ENCODE data around the gene SNX25. TPM values are rescaled to one million over a fixed set of nuclear protein-coding genes. Genes with fewer than 3 reads are reported as not detected.

Gene SNX25
- total and polyA plus RNA-seq, 12 donors = 4.4 to 12.6 (median 9.2) TPM

DNA sequence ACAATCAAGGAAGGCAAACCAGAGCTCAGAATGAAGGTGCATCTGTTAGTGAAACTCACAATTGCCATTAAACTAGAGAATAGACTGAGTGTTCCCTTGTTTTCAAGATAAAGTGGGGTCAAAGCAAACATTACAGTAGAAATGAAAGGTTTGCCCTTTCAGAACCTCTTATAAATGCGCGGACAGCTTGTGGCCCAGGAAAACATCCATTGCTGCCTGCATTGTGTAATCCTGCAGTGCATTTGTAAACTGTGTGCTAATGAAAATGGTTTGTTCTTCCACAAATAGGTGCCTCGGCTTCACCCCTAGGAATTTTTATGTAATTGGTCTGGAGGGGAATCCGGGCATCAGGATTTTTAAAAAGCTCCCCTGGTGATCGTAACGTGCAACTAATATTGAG is 62.8 kb downstream of the SNX25 start:
- Histone ChIP-seq H3K36me3 (peaks cover 0 to 23% (median 2%) of the 10 kb centered on the region in 9 donors), H3K27ac (no peak overlapping the region), H3K4me1 (peaks cover 0 to 10% (median 0%) of the 10 kb centered on the region in 9 donors), H3K9me3 (no peaks in the 10 kb centered on the region), H3K27me3 (no peaks in the 10 kb centered on the region), H3K4me3 (no peak overlapping the region)
- no peak for DNase-seq
- TF ChIP-seq, protein P1, sequence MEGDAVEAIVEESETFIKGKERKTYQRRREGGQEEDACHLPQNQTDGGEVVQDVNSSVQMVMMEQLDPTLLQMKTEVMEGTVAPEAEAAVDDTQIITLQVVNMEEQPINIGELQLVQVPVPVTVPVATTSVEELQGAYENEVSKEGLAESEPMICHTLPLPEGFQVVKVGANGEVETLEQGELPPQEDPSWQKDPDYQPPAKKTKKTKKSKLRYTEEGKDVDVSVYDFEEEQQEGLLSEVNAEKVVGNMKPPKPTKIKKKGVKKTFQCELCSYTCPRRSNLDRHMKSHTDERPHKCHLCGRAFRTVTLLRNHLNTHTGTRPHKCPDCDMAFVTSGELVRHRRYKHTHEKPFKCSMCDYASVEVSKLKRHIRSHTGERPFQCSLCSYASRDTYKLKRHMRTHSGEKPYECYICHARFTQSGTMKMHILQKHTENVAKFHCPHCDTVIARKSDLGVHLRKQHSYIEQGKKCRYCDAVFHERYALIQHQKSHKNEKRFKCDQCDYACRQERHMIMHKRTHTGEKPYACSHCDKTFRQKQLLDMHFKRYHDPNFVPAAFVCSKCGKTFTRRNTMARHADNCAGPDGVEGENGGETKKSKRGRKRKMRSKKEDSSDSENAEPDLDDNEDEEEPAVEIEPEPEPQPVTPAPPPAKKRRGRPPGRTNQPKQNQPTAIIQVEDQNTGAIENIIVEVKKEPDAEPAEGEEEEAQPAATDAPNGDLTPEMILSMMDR (IDR thresholded peaks at IDR 0.05) = no peak
- no peak for ATAC-seq
- intact Hi-C loops (cut with DNase I) = no loop called here
- whole genome bisulfite sequencing, 2 donors = 96 to 97% methylated on average over 6 of the region's 6 CpGs

DNA sequence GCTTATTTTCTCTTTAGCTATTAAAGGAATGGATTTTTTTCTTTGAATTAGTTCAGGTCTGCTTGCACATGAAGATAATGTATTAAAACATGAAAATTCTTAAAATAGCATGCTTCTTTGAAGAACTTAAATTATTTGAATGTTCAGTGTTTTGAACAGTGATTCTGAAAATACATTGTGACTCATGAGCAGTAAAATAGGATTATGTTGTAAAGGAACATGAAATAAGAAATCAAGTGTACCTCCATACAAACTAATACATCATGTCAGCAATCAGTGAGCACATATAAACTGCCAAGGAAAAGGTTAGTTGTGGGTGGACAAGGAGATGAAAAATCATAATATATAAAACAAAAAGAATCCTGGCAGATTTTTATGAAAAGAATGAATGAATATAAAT is 66.1 kb downstream of the SNX25 start:
- DNase-seq = no peak
- ATAC-seq = no peak
- Histone ChIP-seq H3K27ac (no peak overlapping the region), H3K9me3 (no peaks in the 10 kb centered on the region), H3K27me3 (no peaks in the 10 kb centered on the region), H3K4me1 (peaks cover 0 to 10% (median 0%) of the 10 kb centered on the region in 9 donors), H3K36me3 (no peaks in the 10 kb centered on the region), H3K4me3 (no peak overlapping the region)
- TF ChIP-seq, protein P1 (IDR thresholded peaks at IDR 0.05) = no peak
- intact Hi-C loops (cut with DNase I) = no loop called here

DNA sequence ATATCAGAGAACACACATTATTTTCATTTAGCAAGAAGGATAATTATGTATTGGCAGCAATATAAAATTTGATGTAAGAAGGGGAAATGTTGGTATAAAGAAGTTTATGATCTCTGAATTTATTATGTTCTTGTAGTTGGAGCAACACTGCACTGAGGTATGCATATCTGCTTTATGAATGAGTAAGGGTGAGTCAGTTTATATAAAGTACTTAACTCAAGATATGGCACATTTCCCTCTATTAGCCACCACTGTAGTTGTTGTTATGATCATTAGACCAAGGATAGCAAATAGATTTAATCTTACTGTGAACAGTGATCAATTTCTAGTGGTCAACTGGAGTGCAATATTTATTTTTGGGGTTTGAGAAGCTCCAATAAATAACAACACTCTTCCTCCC is 66.6 kb downstream of the SNX25 start:
- no peak for DNase-seq
- Histone ChIP-seq H3K4me3 (no peak overlapping the region), H3K27ac (no peak overlapping the region), H3K36me3 (no peaks in the 10 kb centered on the region), H3K4me1 (peaks cover 0 to 10% (median 0%) of the 10 kb centered on the region in 9 donors), H3K27me3 (no peaks in the 10 kb centered on the region), H3K9me3 (no peaks in the 10 kb centered on the region)
- intact Hi-C loops (cut with DNase I) = no loop called here
- TF ChIP-seq, protein P1 (IDR thresholded peaks at IDR 0.05) = no peak
- no peak for ATAC-seq

DNA sequence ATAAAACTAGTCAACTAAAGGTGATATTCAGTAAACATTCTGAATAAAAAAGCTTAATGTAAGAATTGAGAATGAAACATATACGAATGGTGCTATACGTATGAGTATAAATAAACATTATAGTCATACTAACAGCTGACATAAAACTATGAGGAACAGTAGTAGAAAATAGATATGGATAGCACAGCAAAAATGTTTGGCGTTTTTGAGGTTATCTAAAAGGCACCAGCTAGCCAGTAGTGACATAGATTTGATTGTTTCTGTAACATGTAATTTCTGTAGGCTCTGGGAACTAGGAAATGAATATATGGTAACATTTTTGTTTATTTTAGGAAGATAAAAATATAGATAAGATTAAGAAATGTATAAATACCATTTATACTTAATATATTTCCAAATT is 69.3 kb downstream of the SNX25 start:
- WGBS, 2 donors = 79 to 84% methylated on average over 3 of the region's 3 CpGs
- TF ChIP-seq, protein P1 (IDR thresholded peaks at IDR 0.05) = no peak
- H3K36me3 ChIP-seq = peaks cover 0 to 8% (median 0%) of the 10 kb centered on the region in 9 donors

More for the DNA sequence above, 69.3 kb downstream of the SNX25 start:
- peaks cover 0 to 10% (median 0%) of the 10 kb centered on the region in 9 donors for H3K4me1 ChIP-seq
- DNase-seq (no peak), ATAC-seq (no peak)
- no peaks in the 10 kb centered on the region for H3K9me3 ChIP-seq
- H3K27ac ChIP-seq = no peak overlapping the region
- no peak overlapping the region for H3K4me3 ChIP-seq
- no peaks in the 10 kb centered on the region for H3K27me3 ChIP-seq
- intact Hi-C loops (cut with DNase I) = no loop called here

All from heart right ventricle (tissue), 16 donors.